ENCODE data around the gene CD82. TPM values are rescaled to one million over a fixed set of nuclear protein-coding genes. Genes with fewer than 3 reads are reported as not detected.

CD82 gene
- total and polyA plus RNA-seq, 4 donors = 21.6 to 54.4 (median 40.2) TPM

DNA sequence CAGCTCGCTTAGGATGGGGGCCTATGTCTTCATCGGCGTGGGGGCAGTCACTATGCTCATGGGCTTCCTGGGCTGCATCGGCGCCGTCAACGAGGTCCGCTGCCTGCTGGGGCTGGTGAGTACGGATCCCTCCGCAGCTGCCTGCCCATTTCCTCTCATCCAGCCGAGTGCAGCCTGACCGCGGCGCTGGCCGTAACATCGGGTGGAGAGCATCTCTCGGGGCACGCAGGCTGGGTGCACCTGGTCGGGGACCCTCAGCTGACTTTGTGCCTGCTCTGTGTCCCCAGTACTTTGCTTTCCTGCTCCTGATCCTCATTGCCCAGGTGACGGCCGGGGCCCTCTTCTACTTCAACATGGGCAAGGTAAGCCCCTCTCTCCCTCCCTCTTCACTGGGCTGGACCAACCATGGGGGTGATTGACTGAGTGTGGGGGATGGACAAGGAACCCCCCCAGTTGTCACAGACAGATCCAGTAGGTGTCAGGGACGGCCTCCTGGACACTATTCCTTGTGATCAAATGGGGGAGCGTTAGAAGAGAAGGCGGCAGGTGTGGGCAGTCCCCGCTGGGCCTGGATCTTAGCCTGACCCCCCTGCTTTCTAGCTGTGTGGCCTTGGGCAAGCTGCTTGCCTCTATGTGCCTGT, 39.7 kb downstream of the CD82 start:
- Histone ChIP-seq H3K27ac (ENCODE audit: low read depth, low read length) (no peak overlapping the region), H3K36me3 (ENCODE audit: control insufficient read depth, insufficient read depth, low read length) (peaks cover 41% of the 10 kb centered on the region), H3K4me3 (ENCODE audit: low read depth, low read length) (no peak overlapping the region), H3K27me3 (ENCODE audit: control insufficient read depth, insufficient read depth, low read length) (no peaks in the 10 kb centered on the region), H3K4me1 (ENCODE audit: control insufficient read depth, insufficient read depth, low read length) (peaks cover 61% of the 10 kb centered on the region), H3K9me3 (ENCODE audit: control insufficient read depth, insufficient read depth, low read length) (no peaks in the 10 kb centered on the region)
- WGBS (ENCODE audit: insufficient coverage) = 76% methylated on average over 22 of the region's 25 CpGs
- DNase-seq (ENCODE audit: low read depth in 4 of 6, low spot score in 6 of 6) = no peak

DNA sequence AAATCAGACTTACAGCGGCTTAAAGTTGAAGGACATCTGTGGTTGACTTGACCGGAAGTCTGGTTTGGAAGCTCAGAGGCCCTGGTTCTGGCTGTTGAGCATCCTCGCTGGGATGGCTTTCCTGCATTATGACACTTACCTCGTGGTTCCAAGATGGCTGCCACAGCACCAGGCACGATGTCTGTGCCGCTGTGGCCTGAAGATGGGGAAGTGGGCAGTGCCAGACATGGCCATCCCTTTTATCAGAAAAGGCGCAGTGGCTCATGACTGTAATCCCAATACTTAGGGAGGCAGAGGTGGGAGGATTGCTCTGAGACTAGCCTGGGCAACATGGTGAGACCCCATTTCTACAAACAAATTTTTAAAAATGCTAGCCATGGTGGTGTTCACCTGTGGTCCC, 40.5 kb downstream of the CD82 start:
- Histone ChIP-seq H3K27me3 (ENCODE audit: control insufficient read depth, insufficient read depth, low read length) (no peaks in the 10 kb centered on the region), H3K27ac (ENCODE audit: low read depth, low read length) (no peak overlapping the region), H3K4me3 (ENCODE audit: low read depth, low read length) (no peak overlapping the region), H3K9me3 (ENCODE audit: control insufficient read depth, insufficient read depth, low read length) (no peaks in the 10 kb centered on the region), H3K4me1 (ENCODE audit: control insufficient read depth, insufficient read depth, low read length) (peaks cover 53% of the 10 kb centered on the region), H3K36me3 (ENCODE audit: control insufficient read depth, insufficient read depth, low read length) (peaks cover 39% of the 10 kb centered on the region)
- WGBS (ENCODE audit: insufficient coverage) = 97% methylated on average over 7 of the region's 7 CpGs
- DNase-seq (ENCODE audit: low read depth in 4 of 6, low spot score in 6 of 6) = no peak

DNA sequence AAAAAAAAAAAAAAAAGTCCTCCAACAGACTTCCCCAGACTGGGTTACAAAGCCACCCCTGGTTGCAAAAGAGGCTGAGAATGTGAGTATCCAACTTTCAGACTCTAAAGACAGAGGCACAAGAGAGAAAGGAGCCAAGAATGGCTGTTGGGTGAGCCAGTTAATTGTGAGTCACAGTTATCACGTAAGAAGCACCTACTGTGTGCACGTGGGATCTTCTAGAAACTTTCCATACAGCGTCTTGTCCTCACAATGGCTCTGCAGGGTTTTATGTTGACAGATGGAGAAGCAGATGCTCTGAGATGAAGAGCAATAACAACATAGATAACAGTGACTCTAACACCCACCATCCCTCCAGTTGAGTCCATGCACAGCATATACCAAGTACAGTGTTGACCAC, 41.0 kb downstream of the CD82 start:
- H3K27me3 ChIP-seq (ENCODE audit: control insufficient read depth, insufficient read depth, low read length) = no peaks in the 10 kb centered on the region
- H3K36me3 ChIP-seq (ENCODE audit: control insufficient read depth, insufficient read depth, low read length) = peaks cover 35% of the 10 kb centered on the region
- no peaks in the 10 kb centered on the region for H3K9me3 ChIP-seq (ENCODE audit: control insufficient read depth, insufficient read depth, low read length)
- no peak for DNase-seq (ENCODE audit: low read depth in 4 of 6, low spot score in 6 of 6)
- no peak overlapping the region for H3K27ac ChIP-seq (ENCODE audit: low read depth, low read length)
- no CpG with 5 or more reads among the region's 3 CpGs for WGBS (ENCODE audit: insufficient coverage)
- peaks cover 51% of the 10 kb centered on the region for H3K4me1 ChIP-seq (ENCODE audit: control insufficient read depth, insufficient read depth, low read length)
- no peak overlapping the region for H3K4me3 ChIP-seq (ENCODE audit: low read depth, low read length)

DNA sequence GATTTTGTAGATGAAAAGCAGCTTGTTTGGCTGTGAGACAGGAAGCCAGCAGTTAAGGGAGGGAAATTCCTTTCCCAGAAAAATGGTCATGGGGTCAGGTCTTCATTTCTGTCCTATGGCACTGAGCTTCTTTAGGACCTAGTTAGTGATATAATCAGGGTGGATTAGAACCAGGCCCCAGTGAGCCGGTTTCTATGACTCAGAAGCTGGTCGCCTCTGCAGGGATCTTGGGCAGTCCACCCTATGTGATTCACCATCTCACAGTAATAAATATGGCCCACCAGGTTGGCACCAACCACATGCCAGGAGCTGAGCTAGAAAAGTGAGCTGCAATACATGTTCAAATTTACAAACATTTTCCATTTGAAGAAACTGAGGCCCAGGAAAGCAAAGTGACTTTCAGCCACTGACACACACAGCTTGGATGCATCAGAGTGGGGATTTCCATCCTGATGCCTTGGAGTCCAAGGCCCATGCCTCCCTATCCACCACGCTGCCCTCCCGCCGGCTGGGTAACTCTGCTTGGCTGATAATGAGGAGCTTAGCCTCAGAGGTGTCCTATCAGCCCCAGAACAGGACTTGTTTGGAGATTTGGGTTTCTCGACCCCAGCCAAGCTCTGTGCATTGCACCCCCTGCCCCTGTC, 42.0 kb downstream of the CD82 start:
- Histone ChIP-seq H3K36me3 (ENCODE audit: control insufficient read depth, insufficient read depth, low read length) (peaks cover 34% of the 10 kb centered on the region), H3K9me3 (ENCODE audit: control insufficient read depth, insufficient read depth, low read length) (no peaks in the 10 kb centered on the region), H3K27ac (ENCODE audit: low read depth, low read length) (no peak overlapping the region), H3K4me1 (ENCODE audit: control insufficient read depth, insufficient read depth, low read length) (peaks cover 49% of the 10 kb centered on the region), H3K27me3 (ENCODE audit: control insufficient read depth, insufficient read depth, low read length) (no peaks in the 10 kb centered on the region), H3K4me3 (ENCODE audit: low read depth, low read length) (no peak overlapping the region)
- DNase-seq (ENCODE audit: low read depth in 4 of 6, low spot score in 6 of 6) = no peak
- WGBS (ENCODE audit: insufficient coverage) = 100% methylated on average over 5 of the region's 6 CpGs

DNA sequence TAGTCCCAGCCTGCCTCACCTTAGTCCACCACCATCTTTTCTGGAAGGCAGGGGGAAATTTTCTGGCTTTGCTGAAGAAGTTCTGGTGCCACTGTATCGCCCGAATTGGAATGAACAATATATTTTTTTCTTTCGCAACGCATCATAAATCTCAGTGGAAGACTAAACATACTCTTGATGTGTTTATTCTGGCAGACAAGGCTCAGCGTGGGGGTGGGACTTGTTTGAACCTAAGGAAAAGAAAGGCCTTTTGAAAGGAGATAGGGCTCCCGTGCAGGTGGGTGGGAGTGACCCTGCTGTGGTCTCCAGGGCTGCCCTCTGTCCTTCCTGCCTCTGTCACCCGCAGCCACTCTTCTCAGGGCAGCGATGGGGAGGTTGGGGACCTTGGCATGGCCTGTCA, 42.5 kb downstream of the CD82 start:
- Histone ChIP-seq H3K4me3 (ENCODE audit: low read depth, low read length) (no peak overlapping the region), H3K27ac (ENCODE audit: low read depth, low read length) (no peak overlapping the region), H3K4me1 (ENCODE audit: control insufficient read depth, insufficient read depth, low read length) (peaks cover 44% of the 10 kb centered on the region), H3K36me3 (ENCODE audit: control insufficient read depth, insufficient read depth, low read length) (peaks cover 34% of the 10 kb centered on the region), H3K27me3 (ENCODE audit: control insufficient read depth, insufficient read depth, low read length) (no peaks in the 10 kb centered on the region), H3K9me3 (ENCODE audit: control insufficient read depth, insufficient read depth, low read length) (no peaks in the 10 kb centered on the region)
- peak in 1 of 6 donors; percentile 52 for DNase-seq (ENCODE audit: low read depth in 4 of 6, low spot score in 6 of 6)
- WGBS (ENCODE audit: insufficient coverage) = 47% methylated on average over 2 of the region's 8 CpGs

DNA sequence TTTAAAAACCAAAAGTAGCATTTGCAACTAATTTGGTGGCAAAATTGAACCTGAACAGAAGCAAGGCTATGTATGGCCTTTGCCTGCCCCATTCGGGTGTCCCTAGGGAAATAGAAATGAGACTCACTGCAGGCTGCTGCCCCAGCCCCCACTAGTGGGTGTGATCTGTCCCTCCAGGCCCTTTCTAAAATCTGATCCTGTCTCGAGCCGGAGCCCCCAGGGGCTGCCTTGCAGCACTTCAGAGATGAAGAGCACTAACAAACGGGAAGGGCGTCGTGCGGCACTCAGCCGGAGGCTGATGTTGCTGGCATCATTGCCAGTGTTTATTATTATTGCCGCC, 43.2 kb downstream of the CD82 start:
- Histone ChIP-seq H3K36me3 (ENCODE audit: control insufficient read depth, insufficient read depth, low read length) (peaks cover 30% of the 10 kb centered on the region), H3K9me3 (ENCODE audit: control insufficient read depth, insufficient read depth, low read length) (no peaks in the 10 kb centered on the region), H3K27me3 (ENCODE audit: control insufficient read depth, insufficient read depth, low read length) (no peaks in the 10 kb centered on the region), H3K27ac (ENCODE audit: low read depth, low read length) (no peak overlapping the region), H3K4me3 (ENCODE audit: low read depth, low read length) (no peak overlapping the region), H3K4me1 (ENCODE audit: control insufficient read depth, insufficient read depth, low read length) (peaks cover 41% of the 10 kb centered on the region)
- no peak for DNase-seq (ENCODE audit: low read depth in 4 of 6, low spot score in 6 of 6)
- 36% methylated on average over 9 of the region's 9 CpGs for WGBS (ENCODE audit: insufficient coverage)

DNA sequence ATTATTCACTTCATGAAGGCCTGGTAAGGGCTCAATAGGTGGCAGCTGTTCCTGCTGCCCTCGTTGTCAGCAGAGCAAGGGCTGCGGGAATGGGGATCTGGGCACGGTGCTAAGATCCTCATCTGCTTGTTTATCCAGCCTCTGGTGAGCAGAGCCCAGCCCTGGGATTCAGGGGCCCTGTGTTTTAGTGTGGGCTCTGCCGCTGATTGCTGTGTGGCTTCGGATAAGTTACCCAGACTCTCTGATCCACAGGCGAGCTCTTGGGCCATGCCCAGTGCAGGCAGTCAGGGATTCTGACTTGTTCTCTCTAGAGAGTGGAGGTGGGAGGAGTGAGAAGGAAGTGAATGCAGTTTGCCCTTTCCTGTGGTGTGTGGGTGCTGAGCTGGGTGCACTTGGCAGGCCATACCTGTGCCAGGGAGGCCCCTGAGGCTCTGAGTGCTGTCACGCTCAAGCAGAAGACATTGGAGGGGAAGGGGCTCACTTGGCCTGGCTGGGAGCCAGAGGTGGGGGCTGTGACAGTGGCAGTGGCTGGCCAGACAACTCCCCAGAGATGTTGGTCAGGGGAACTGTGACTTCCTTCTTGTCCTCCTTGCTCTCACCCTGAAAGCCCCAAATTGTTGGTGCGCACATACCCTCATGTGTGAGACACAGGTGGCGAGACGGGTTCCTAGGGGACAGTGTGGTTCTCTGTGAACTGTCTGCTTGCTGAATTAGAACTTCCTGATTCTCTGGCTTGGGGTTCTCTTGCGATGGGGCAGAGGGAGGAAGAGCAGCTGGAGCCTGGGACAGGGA, 43.7 kb downstream of the CD82 start:
- no peak overlapping the region for H3K27ac ChIP-seq (ENCODE audit: low read depth, low read length)
- no peaks in the 10 kb centered on the region for H3K27me3 ChIP-seq (ENCODE audit: control insufficient read depth, insufficient read depth, low read length)
- 66% methylated on average over 11 of the region's 11 CpGs for WGBS (ENCODE audit: insufficient coverage)
- peaks cover 28% of the 10 kb centered on the region for H3K36me3 ChIP-seq (ENCODE audit: control insufficient read depth, insufficient read depth, low read length)
- DNase-seq (ENCODE audit: low read depth in 4 of 6, low spot score in 6 of 6) = peak in 1 of 6 donors; percentile 76
- peaks cover 38% of the 10 kb centered on the region for H3K4me1 ChIP-seq (ENCODE audit: control insufficient read depth, insufficient read depth, low read length)
- H3K4me3 ChIP-seq (ENCODE audit: low read depth, low read length) = no peak overlapping the region
- H3K9me3 ChIP-seq (ENCODE audit: control insufficient read depth, insufficient read depth, low read length) = no peaks in the 10 kb centered on the region

DNA sequence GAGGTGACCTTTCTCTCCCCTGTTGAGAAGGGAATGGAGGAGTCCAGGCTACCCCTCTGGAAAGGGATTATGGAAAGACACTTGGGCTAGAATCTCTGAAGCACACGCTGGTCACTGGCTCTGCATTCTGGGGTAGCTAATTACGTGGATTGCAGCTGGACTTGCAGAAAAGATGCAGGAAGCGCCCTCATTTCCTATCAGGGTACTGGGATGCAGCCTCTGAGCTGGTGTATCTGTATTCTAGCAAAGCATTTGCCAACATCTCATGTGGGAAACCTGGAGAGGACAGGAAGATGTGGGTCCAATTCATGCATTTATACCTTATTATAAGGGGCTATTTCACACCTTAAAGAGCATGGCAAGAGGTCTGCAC, 44.3 kb downstream of the CD82 start:
- no peaks in the 10 kb centered on the region for H3K9me3 ChIP-seq (ENCODE audit: control insufficient read depth, insufficient read depth, low read length)
- peaks cover 23% of the 10 kb centered on the region for H3K36me3 ChIP-seq (ENCODE audit: control insufficient read depth, insufficient read depth, low read length)
- DNase-seq (ENCODE audit: low read depth in 4 of 6, low spot score in 6 of 6) = no peak
- 63% methylated on average over 2 of the region's 3 CpGs for WGBS (ENCODE audit: insufficient coverage)
- peaks cover 36% of the 10 kb centered on the region for H3K4me1 ChIP-seq (ENCODE audit: control insufficient read depth, insufficient read depth, low read length)
- H3K27ac ChIP-seq (ENCODE audit: low read depth, low read length) = no peak overlapping the region
- H3K4me3 ChIP-seq (ENCODE audit: low read depth, low read length) = no peak overlapping the region
- H3K27me3 ChIP-seq (ENCODE audit: control insufficient read depth, insufficient read depth, low read length) = no peaks in the 10 kb centered on the region

DNA sequence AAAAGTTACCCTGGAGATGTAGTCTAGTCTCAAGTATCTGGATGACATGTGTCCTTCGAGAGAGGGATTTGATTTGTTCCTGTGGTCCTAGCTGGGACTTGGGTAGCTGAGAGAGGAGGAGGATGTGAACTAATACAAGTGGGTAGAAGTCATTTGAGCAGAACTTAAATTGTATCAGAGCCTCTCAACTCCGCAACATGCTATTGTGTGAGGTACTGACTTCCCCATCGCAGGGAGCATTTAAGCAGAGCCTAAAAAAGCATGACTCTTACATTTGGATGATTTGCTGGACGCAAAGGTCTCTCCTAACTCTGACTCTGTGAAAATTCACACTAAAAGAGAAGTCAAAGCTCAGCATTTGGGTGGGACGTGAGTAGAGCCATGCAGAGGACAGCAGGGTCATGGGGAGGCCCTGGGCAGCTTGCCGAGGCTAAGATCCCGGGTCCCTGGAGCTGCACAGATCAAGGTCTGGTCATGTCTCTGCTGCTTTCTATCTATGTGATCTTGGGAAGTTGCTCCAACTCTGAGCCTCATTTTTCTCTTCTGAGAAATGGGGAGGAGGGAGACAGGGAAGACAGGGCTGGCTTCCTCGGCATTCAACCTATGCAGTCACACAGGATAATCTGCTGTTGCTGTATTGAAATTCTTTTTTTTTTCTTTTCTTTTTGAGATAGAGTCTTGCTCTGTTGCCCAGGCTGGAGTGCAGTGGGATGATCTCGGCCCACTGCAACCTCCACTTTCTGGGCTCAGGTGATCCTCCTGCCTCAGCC, 44.9 kb downstream of the CD82 start:
- no peaks in the 10 kb centered on the region for H3K9me3 ChIP-seq (ENCODE audit: control insufficient read depth, insufficient read depth, low read length)
- no peak for DNase-seq (ENCODE audit: low read depth in 4 of 6, low spot score in 6 of 6)
- no peak overlapping the region for H3K27ac ChIP-seq (ENCODE audit: low read depth, low read length)
- 81% methylated on average over 5 of the region's 9 CpGs for WGBS (ENCODE audit: insufficient coverage)
- H3K4me3 ChIP-seq (ENCODE audit: low read depth, low read length) = no peak overlapping the region
- peaks cover 21% of the 10 kb centered on the region for H3K36me3 ChIP-seq (ENCODE audit: control insufficient read depth, insufficient read depth, low read length)
- H3K27me3 ChIP-seq (ENCODE audit: control insufficient read depth, insufficient read depth, low read length) = no peaks in the 10 kb centered on the region
- H3K4me1 ChIP-seq (ENCODE audit: control insufficient read depth, insufficient read depth, low read length) = peaks cover 36% of the 10 kb centered on the region

All from spinal cord (tissue), 10 donors.